Coronary artery (tissue), 2 donors: Measurements from ENCODE around the gene FNDC11.

ENCODE experiments used
- DNase-seq: peaks from one replicate; pipeline ENCODE4 v3.0.0-alpha.2; 2017; ENCODE audit warnings: low spot score
- H3K27ac ChIP-seq, 2 donors: fragments of 200-600 bp; sonication (generic); one replicate each; pipeline ENCODE4 v1.5.1; 2016 to 2019
- H3K4me3 ChIP-seq: fragments of 200-600 bp; sonication (generic); 2 replicates; pipeline ENCODE4 v1.5.1; 2016; ENCODE audit warnings: mild to moderate bottlenecking, moderate library complexity
- CTCF ChIP-seq: fragments of 200-600 bp; sonication (generic); IDR thresholded peaks from one replicate; pipeline ENCODE4 v1.5.1; 2019; ENCODE audit warnings: antibody characterized with exemption

FNDC11 gene

GRCh38 chr20:63545814-63546213 is 8.1 kb upstream of the FNDC11 start:
- Histone ChIP-seq H3K4me3 (no peak overlapping the region), H3K27ac (no peak overlapping the region)
- TF ChIP-seq CTCF: no peak
- DNase-seq: no peak

GRCh38 chr20:63546256-63546955 is 7.6 kb upstream of the FNDC11 start:
- no peak for TF ChIP-seq CTCF
- Histone ChIP-seq H3K4me3 (no peak overlapping the region), H3K27ac (no peak overlapping the region)
- no peak for DNase-seq

- TF ChIP-seq CTCF: no peak
- Histone ChIP-seq H3K4me3 (no peak overlapping the region), H3K27ac (no peak overlapping the region)
- DNase-seq: no peak
Measured at GRCh38 chr20:63546956-63547724, 6.8 kb upstream of the FNDC11 start.

- Histone ChIP-seq H3K4me3 (no peak within 1 kb of the TSS), H3K27ac (no peak within 1 kb of the TSS)
- no peak for TF ChIP-seq CTCF
- no peak for DNase-seq
Measured at GRCh38 chr20:63547725-63548480, 6.1 kb upstream of the FNDC11 start, which contains the start of gene SRMS. SRMS (minus strand) TSS chr20:63547749; CDS start chr20:63547463, 286 bp downstream.

- H3K4me3 ChIP-seq: no peak overlapping the region
- TF ChIP-seq CTCF: no peak
- no peak for DNase-seq
- H3K27ac ChIP-seq: no peak overlapping the region
Measured at GRCh38 chr20:63548542-63548941, 5.4 kb upstream of the FNDC11 start.

- DNase-seq: no peak
- Histone ChIP-seq H3K27ac (no peak overlapping the region), H3K4me3 (no peak overlapping the region)
- TF ChIP-seq CTCF: no peak
Measured at GRCh38 chr20:63549019-63549418, 4.9 kb upstream of the FNDC11 start.
